ENCODE measurements around the gene FRMD8. TPM values are rescaled to one million over a fixed set of nuclear protein-coding genes. Genes with fewer than 3 reads are reported as not detected.
A peak's percentile ranks its signal among the peaks of the same experiment; 100 is the strongest.

Gene FRMD8
- total RNA-seq, 1 donor from 2014 or later: 39.7 TPM

DNA sequence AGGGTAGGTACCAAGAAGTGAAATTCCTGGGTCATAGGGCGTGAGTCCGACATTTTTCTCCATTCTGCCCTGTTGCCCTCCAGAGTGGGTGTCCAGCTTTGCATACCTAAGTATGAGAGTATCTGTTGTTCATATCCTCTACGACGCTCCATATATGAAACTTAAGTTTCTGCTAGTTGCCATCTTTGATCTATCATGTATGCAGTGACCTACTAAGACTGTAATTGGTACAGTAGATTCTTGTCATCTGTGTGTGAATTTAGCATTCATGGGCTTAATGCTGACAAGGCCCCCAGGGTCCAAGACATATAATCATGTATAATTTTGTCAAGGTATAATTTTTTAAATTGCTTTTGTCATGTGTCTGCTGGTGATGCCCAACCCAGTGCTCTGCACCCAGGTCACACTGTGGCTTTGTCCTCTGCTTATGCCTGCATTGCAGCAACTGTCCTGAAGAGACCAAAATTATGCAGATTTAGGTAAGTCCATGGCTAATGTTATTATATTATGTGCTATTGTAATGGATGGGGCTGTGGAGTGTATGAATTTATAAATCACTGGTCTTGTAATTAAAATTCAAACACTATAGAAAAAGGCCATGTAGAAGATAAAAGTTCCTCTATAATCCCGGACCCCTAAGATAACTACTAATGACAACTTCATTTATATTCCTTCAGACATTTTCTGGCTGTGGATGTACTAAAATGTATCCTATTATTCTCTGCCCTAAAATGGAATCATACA lies 48.4 kb downstream of the FRMD8 start:
- intact Hi-C loops (cut with micrococcal nuclease): no loop called here
- peaks cover 79% of the 10 kb centered on the region for H3K4me1 Mint-ChIP-seq (ENCODE audit: low read depth)
- H3K27ac Mint-ChIP-seq: peak overlapping the region; percentile 52
- H3K4me3 Mint-ChIP-seq (ENCODE audit: low read depth): no peak overlapping the region
- no peaks in the 10 kb centered on the region for H3K9me3 Mint-ChIP-seq
- no peak for DNase-seq (ENCODE audit: low spot score)
- no peaks in the 10 kb centered on the region for H3K27me3 Mint-ChIP-seq (ENCODE audit: low read depth)
- peaks cover 78% of the 10 kb centered on the region for H3K36me3 Mint-ChIP-seq (ENCODE audit: low read depth)

DNA sequence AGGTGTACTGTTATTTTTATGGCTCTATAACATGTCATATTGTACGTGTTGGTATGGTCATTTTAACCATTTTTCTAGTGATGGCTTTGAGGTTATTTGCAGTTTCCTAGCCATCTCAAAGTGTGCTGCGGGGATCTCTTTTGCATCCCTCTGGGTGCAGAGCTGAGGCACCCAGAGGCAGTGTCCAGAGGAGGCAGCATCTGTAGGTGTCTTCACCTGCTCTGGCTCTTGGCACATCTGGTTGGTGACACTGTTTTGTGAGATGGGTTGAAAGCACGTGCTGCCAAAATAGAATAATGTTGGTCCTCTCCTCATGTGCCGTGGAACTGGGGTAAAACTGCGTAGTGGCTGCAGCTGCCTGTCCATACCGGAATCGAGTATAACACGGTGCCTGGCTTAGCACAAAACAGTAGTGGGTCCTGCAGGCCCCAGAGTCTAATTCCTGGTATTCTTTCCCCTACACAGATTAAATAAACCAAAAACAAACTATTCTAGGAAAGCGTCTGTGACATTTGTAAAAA lies 49.0 kb downstream of the FRMD8 start:
- Mint-ChIP-seq H3K9me3 (no peaks in the 10 kb centered on the region), H3K27me3 (ENCODE audit: low read depth) (no peaks in the 10 kb centered on the region), H3K36me3 (ENCODE audit: low read depth) (peaks cover 79% of the 10 kb centered on the region), H3K4me1 (ENCODE audit: low read depth) (peaks cover 77% of the 10 kb centered on the region), H3K27ac (peak overlapping the region; percentile 36), H3K4me3 (ENCODE audit: low read depth) (no peak overlapping the region)
- intact Hi-C loops (cut with micrococcal nuclease): no loop called here
- DNase-seq (ENCODE audit: low spot score): no peak

DNA sequence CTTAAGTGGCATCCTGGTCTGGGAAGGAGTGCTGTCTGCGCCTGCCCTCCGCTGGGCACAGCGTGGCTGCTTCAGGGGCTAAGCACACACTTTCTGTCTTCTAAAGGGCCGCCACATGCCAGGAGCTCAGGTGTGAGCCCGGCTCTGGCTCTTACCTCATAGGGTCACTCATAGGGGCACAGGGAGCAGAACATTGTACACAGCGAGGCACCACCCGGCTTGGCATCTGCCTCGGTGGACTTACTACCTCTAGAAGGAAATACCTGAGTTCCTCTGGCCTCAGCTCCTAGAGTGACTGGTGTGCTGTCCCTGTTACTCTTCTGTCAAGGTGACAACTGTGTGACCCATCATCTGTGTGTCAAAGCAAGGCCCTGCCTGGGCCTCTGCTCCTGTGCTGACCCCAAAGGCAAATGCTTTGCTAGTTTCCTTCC lies 49.6 kb downstream of the FRMD8 start:
- intact Hi-C loops (cut with micrococcal nuclease): no loop called here
- Mint-ChIP-seq H3K4me1 (ENCODE audit: low read depth) (peaks cover 75% of the 10 kb centered on the region), H3K27ac (no peak overlapping the region), H3K36me3 (ENCODE audit: low read depth) (peaks cover 82% of the 10 kb centered on the region), H3K9me3 (no peaks in the 10 kb centered on the region), H3K27me3 (ENCODE audit: low read depth) (no peaks in the 10 kb centered on the region), H3K4me3 (ENCODE audit: low read depth) (no peak overlapping the region)
- no peak for DNase-seq (ENCODE audit: low spot score)

DNA sequence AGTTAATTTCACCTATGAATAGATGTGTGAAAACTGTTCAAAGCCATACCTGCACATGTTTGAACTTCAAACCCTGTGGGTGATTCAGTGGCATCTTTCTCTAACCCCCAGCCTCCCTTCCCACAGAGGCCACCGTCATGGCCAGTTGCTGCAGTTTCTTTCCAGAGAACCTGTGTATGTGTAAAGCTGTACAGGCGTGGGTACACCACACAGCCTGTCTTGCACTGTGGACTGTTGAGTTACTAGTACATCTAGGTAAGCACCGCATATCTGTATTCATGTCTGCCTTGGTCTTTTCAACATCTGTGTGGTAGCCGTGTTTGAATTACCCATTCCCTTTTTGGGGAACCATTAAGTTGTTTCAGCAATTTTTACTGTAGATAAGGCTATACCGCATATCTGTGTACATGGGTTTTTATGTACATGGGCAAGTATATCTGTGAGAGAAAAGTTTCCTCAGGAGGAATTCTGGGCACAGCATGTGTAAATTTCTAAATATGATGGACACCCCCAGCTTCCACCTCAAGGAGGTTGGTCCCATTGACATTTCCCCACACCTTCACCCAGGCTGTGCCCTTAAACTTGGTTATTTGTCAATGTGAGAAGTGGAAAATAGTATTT lies 50.1 kb downstream of the FRMD8 start:
- Mint-ChIP-seq H3K36me3 (ENCODE audit: low read depth) (peaks cover 83% of the 10 kb centered on the region), H3K4me1 (ENCODE audit: low read depth) (peaks cover 74% of the 10 kb centered on the region), H3K27ac (peak overlapping the region; percentile 13), H3K4me3 (ENCODE audit: low read depth) (no peak overlapping the region), H3K27me3 (ENCODE audit: low read depth) (no peaks in the 10 kb centered on the region), H3K9me3 (no peaks in the 10 kb centered on the region)
- DNase-seq (ENCODE audit: low spot score): no peak
- intact Hi-C loops (cut with micrococcal nuclease): no loop called here

DNA sequence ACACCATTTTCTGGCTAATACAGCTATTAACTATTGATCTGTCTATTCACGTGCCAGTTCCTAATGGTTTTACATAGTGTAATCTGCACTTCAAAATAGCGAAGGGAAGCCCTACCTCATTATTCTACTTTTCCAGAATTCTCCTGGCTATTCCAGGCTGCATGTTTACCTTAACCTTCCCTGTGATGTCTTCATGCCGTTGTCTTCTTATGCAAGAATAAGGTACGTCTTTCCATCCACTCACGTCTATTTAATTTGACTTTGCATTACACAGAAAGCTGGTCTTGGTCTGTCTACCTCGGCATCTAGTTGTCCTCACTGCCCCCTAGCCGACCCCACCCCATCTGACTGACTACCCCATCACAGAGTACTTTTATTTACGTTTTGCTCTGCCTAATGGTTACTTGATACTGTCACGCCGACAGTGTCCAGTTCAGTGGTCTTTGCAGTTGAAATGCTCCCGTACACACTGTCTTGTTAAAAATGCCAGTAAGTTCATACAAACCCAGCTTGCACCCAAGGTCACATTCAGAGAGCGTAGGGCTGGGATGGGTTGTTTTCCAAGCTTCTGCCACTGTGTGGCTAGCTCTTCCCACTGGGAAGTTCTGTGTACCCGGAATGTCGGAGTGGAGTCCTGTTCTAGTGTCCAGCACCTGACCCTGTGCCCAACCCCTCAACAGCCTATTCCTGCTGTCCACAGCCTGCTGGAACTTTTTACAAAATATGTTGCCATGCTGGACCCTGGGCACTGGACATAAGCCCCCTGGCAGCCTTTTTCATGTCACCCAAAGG lies 51.2 kb downstream of the FRMD8 start:
- Mint-ChIP-seq H3K27me3 (ENCODE audit: low read depth) (no peaks in the 10 kb centered on the region), H3K27ac (no peak overlapping the region), H3K9me3 (no peaks in the 10 kb centered on the region), H3K4me3 (ENCODE audit: low read depth) (no peak overlapping the region), H3K4me1 (ENCODE audit: low read depth) (peaks cover 69% of the 10 kb centered on the region), H3K36me3 (ENCODE audit: low read depth) (peaks cover 82% of the 10 kb centered on the region)
- intact Hi-C loops (cut with micrococcal nuclease): no loop called here
- DNase-seq (ENCODE audit: low spot score): no peak

DNA sequence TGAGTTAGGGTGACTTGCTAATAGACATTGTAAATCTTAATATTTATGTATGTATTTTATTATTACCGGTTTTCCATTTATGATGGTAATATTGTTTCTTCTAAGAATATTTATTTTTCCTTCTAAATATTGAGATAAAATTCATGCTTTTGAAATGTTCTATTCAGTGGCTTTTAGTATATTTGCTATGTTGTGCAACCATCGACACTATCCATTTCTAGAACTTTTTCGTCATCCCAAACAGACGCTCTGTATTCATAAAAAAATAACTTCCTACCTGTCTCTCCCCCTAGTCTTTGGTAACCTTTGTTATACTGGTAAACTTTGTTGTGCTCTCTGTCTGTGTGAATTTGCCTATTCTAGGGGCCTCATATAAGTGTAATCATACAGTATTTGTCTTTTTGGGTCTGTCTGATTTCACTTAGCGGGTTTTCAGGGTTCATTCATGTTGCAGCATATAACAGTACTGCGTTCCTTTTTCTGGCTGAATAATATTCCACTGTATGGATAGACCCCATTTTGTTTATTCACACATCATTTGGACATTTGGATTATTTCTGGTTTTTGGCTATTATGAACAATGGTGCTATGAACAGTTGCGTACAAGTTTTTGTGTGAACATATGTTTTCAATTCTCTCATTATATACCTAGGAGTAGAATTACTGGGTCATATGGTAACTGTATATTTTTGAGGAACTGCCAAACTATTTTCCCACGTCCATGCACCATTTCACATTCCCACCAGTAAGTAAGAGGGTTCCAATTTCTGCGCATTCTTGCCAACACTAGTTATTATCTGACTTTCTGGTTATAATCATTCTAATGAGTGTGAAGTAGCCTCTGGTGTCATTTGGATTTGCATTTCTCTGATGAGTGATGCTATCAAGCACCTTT lies 52.1 kb downstream of the FRMD8 start:
- H3K4me3 Mint-ChIP-seq (ENCODE audit: low read depth): no peak overlapping the region
- intact Hi-C loops (cut with micrococcal nuclease): no loop called here
- no peaks in the 10 kb centered on the region for H3K27me3 Mint-ChIP-seq (ENCODE audit: low read depth)
- peaks cover 67% of the 10 kb centered on the region for H3K4me1 Mint-ChIP-seq (ENCODE audit: low read depth)
- peaks cover 81% of the 10 kb centered on the region for H3K36me3 Mint-ChIP-seq (ENCODE audit: low read depth)
- peak overlapping the region; percentile 3 for H3K27ac Mint-ChIP-seq
- H3K9me3 Mint-ChIP-seq: no peaks in the 10 kb centered on the region
- no peak for DNase-seq (ENCODE audit: low spot score)

DNA sequence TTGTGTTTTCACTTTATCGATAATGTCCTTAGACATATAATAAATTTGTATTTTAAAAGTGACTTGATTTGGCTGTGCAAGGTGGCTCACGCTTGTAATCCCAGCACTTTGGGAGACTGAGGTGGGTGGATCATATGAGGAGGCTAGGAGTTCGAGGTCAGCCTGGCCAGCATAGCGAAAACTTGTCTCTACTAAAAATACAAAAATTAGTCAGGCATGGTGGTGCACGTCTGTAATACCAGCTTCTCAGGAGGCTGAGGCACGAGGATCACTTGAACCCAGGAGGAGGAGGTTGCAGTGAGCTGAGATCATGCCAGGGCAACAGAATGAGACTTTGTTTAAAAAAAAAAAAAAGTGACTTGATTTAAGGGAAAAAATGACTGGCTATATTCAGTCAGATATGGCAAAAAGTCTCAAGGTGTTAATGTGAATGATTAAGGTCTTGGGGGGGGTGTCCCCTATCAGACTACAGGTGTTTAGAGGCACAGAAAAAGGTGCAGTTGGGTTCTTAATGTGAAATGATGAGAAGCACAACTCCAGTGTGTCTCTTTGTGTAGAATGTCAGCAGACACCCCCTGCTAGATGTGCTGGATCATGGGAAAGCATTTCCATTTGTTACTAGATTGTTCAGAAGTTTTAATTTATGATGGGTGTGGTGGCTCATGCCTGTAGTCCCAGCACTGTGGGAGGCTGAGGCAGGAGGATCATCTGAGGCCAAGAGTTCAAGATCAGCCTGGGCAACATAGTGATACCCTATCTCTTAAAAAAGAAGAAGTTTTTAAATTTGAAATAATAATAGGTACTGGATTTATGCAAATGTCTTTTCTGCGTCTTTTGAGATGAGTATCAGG lies 53.1 kb downstream of the FRMD8 start:
- no peak for DNase-seq (ENCODE audit: low spot score)
- Mint-ChIP-seq H3K4me3 (ENCODE audit: low read depth) (no peak overlapping the region), H3K27ac (peak overlapping the region; percentile 39), H3K9me3 (no peaks in the 10 kb centered on the region), H3K36me3 (ENCODE audit: low read depth) (peaks cover 78% of the 10 kb centered on the region), H3K4me1 (ENCODE audit: low read depth) (peaks cover 60% of the 10 kb centered on the region), H3K27me3 (ENCODE audit: low read depth) (no peaks in the 10 kb centered on the region)
- intact Hi-C loops (cut with micrococcal nuclease): no loop called here

DNA sequence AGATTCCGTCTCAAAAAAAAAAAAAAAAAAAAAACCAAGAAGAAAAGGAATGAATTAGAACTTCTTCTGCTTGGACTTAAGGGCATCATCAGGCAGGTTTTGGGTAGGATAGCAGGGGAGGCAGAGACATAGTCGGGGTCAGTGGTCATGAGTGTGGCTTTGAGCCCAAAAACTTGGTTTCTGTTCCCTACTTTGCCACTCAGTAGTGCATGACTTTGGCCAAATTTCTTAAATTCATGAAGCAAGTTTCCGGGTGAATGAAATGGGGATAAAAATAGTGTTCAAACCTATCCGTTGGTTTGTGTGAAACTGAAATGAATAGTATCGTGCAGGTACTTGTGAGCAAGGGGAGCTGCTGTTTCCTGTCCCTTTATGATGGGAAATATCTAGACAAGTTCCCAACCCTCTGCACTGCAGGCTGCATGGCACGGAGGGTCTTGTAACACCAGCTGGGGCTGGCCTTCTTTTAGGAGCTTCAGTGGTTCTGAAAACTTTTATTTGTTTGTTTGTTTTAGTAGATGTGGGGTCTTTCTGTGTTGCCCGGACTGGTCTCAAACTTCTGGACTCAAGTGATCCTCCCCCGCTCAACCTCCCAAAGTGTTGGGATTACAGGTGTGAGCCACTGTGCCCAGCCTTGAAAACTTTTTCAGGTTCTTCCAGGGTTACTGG lies 54.5 kb downstream of the FRMD8 start:
- peak overlapping the region; percentile 88 for H3K27ac Mint-ChIP-seq
- no peaks in the 10 kb centered on the region for H3K9me3 Mint-ChIP-seq
- peaks cover 72% of the 10 kb centered on the region for H3K36me3 Mint-ChIP-seq (ENCODE audit: low read depth)
- no peak for DNase-seq (ENCODE audit: low spot score)
- peaks cover 46% of the 10 kb centered on the region for H3K4me1 Mint-ChIP-seq (ENCODE audit: low read depth)
- no peak overlapping the region for H3K4me3 Mint-ChIP-seq (ENCODE audit: low read depth)
- intact Hi-C loops (cut with micrococcal nuclease): no loop called here
- no peaks in the 10 kb centered on the region for H3K27me3 Mint-ChIP-seq (ENCODE audit: low read depth)

DNA sequence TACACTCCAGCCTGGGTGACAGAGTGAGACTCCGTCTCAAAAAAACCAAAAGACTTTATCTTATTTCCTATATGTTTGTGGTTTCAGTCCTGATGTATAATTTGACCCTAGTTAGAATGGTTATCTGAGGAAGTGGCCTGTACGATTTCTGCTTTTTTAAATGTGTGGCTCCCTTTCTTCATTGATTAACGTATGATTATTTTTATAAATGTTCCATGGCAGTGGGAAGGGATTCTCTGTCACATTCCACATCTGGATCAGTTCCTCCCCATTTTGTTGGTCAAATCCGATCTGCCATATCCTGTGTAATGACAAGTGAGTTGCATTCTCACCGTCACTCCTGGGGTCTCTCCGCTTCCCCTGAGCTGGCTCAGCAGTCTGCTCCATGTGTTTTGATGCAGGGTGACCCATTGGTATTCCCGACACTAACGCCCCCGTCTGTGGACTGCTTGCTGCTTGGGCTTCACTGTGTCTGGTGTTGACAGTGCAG lies 56.5 kb downstream of the FRMD8 start:
- no peak overlapping the region for H3K4me3 Mint-ChIP-seq (ENCODE audit: low read depth)
- H3K27ac Mint-ChIP-seq: peak overlapping the region; percentile 64
- H3K9me3 Mint-ChIP-seq: no peaks in the 10 kb centered on the region
- H3K36me3 Mint-ChIP-seq (ENCODE audit: low read depth): peaks cover 54% of the 10 kb centered on the region
- intact Hi-C loops (cut with micrococcal nuclease): no loop called here
- no peak for DNase-seq (ENCODE audit: low spot score)
- no peaks in the 10 kb centered on the region for H3K27me3 Mint-ChIP-seq (ENCODE audit: low read depth)
- H3K4me1 Mint-ChIP-seq (ENCODE audit: low read depth): peaks cover 36% of the 10 kb centered on the region

DNA sequence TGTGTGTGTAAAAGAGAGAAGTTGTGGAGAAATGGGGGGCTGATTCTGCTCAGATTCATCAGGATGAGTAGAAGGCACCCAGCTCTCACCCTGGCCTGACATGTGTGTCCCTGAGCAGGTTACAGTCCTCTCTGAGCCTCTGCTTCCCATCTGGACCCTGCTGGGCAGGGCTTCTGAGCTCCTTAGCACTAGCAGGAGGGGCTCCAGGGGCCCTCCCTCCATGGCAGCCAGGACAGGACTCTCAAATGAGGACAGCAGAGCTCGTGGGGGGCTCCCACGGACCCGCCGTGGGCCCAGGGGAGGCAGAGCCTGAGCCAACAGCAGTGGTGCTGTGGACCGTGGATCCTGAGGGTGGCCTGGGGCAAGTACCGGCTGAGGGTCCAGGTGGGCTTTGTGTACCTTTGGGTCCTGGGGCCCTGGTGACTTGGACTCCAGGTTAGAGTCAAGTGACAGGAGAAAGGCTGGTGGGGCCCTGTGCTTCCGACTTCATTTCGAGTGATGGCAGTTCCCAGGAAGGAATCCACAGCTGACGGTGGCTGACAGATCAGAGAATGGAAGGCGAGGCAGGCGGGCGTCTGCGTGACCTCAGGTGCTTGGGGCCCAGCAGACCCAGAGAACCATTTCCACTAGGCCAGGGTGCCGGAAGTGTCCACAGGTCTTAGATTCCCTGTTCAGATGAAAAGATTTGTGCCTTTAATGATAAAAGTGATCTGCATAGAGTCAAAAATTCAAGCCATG lies 58.0 kb downstream of the FRMD8 start:
- DNase-seq (ENCODE audit: low spot score): no peak
- Mint-ChIP-seq H3K27me3 (ENCODE audit: low read depth) (no peaks in the 10 kb centered on the region), H3K36me3 (ENCODE audit: low read depth) (peaks cover 40% of the 10 kb centered on the region), H3K4me3 (ENCODE audit: low read depth) (no peak overlapping the region), H3K4me1 (ENCODE audit: low read depth) (peaks cover 30% of the 10 kb centered on the region), H3K9me3 (no peaks in the 10 kb centered on the region), H3K27ac (peak overlapping the region; percentile 35)
- intact Hi-C loops (cut with micrococcal nuclease): no loop called here

Measured in activated T-helper 2 cell treated with anti-CD3 and anti-CD28 coated beads, Interferon-gamma antibody, Interleukin-2, Interleukin-4, amounts not matched to agents 10 μg/mL and 5 μg/mL and 100 μg/mL, durations not matched to agents 14 hours and 24 hours and 36 hours (primary cell).